AG10803 (cell line): ENCODE data around the gene SHISA5.
"Not testable (repeated sequence)": the region's sequence is repeated elsewhere in the genome, so short reads cannot be mapped to it uniquely, and the experiment has no call there.

Experiments used
- DNase-seq: peaks from one replicate; pipeline ENCODE4 v3.0.0; 2010; ENCODE audit warnings: low read depth
- H3K4me3 ChIP-seq: 2 replicates; pipeline ENCODE4 v1.5.1; 2011; ENCODE audit warnings: mild to moderate bottlenecking, low read length, control low read depth
- TF ChIP-seq, protein P1 (sequence below): conservative IDR thresholded peaks from 2 replicates; pipeline ENCODE4 v1.5.1; 2011; ENCODE audit warnings: mild to moderate bottlenecking, low read length, control low read depth, inconsistent platforms

The SHISA5 gene

DNA sequence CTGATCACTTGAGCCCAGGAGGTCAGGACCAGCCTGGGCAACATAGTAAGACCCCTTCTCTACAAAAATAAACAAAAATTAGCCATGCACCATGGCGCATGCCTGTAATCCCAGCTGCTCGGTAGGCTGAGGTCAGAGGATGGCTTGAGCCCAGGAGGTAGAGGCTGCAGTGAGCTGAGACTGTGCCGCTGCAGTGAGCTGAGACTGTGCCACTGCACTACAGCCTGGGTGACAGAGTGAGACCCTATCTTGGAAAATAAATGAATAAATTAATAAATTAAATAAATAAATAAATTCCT lies 10.8 kb downstream of the SHISA5 start:
- no peak for DNase-seq
- TF ChIP-seq, protein P1, sequence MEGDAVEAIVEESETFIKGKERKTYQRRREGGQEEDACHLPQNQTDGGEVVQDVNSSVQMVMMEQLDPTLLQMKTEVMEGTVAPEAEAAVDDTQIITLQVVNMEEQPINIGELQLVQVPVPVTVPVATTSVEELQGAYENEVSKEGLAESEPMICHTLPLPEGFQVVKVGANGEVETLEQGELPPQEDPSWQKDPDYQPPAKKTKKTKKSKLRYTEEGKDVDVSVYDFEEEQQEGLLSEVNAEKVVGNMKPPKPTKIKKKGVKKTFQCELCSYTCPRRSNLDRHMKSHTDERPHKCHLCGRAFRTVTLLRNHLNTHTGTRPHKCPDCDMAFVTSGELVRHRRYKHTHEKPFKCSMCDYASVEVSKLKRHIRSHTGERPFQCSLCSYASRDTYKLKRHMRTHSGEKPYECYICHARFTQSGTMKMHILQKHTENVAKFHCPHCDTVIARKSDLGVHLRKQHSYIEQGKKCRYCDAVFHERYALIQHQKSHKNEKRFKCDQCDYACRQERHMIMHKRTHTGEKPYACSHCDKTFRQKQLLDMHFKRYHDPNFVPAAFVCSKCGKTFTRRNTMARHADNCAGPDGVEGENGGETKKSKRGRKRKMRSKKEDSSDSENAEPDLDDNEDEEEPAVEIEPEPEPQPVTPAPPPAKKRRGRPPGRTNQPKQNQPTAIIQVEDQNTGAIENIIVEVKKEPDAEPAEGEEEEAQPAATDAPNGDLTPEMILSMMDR: no peak
- H3K4me3 ChIP-seq: no peak overlapping the region

DNA sequence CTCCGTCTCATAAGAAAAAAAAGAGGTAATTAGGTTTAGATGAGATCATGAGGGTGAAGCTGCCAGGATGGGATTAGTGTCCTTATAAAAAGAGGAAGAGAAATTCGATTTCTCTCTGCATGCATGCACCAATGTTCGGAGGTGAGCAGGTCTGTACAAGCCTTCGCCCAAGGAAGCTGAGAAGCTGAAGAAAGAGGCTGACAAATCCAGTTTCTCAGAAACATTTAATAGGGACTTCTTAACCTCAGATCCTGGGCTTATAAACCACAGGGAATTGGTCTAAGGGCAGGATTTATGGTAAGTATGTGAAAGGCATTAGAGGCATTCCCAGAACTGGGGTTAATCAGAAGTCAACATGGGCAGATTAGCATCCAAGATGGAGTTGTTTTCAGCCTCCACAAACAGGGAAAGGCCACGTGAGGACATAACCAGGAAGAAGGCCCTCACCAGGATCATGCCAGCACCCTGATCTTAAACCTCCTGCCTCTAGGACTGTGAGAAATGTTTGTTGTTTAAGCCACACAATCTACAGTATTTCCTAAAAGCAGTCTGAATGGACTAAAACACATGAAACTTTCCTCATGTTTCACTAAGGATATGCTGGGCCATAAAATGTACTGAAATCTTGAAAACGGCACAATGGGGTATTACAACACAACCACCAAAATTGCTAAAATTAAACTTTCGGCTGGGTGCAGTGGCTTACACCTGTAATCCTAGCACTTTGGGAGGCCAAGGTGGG lies 11.3 kb downstream of the SHISA5 start:
- peak; percentile 70 for DNase-seq
- TF ChIP-seq, protein P1: no peak
- H3K4me3 ChIP-seq: no peak overlapping the region

DNA sequence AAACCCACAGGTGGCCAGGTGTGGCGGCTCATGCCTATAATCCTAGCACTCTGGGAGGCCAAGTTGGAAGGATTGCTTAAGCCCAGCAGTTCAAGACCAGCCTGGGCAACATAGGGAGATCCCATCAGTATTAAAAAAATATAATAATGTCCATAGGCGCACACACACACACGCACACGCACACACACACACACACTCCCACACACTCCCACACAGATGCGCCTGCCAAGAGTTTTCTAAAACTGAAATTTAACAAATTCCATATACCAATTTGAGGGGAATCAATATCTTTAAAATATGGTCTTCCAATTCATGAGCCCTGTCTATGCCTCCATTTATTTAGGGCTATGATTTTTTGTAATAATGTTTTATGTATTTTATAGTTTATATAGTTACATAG lies 17.0 kb downstream of the SHISA5 start:
- no peak for DNase-seq
- TF ChIP-seq, protein P1: no peak
- H3K4me3 ChIP-seq: no peak overlapping the region

DNA sequence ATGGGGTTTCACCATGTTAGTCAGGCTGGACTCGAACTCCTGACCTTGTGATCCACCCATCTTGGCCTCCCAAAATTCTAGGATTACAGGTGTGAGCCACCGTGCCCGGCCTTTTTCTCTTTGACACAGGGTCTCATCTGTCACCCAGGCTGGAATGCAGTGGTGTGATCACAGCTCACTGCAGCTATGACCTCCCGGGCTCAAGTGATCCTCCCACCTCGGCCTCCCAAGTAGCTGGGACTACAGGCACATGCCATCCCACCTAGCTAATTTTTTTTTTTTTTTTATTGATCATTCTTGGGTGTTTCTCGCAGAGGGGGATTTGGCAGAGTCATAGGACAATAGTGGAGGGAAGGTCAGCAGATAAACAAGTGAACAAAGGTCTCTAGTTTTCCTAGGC lies 21.2 kb downstream of the SHISA5 start:
- not testable (repeated sequence) for H3K4me3 ChIP-seq, DNase-seq

DNA sequence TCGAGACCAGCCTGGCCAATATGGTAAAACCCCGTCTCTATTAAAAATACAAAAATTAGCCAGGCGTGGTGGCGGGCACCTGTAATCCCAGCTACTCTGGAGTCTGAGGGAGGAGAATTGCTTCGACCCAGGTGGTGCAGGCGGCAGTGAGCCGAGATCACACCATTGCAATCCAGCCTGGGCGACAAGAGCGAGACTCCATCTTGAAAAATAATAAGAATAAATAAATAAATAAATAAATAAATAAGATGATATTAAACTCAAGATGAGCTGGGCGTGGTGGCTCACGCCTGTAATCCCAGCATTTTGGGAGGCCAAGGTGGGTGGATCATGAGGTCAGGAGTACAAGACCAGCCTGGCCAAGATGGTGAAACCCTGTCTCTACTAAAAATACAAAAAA lies 23.1 kb downstream of the SHISA5 start:
- H3K4me3 ChIP-seq, DNase-seq: not testable (repeated sequence)

DNA sequence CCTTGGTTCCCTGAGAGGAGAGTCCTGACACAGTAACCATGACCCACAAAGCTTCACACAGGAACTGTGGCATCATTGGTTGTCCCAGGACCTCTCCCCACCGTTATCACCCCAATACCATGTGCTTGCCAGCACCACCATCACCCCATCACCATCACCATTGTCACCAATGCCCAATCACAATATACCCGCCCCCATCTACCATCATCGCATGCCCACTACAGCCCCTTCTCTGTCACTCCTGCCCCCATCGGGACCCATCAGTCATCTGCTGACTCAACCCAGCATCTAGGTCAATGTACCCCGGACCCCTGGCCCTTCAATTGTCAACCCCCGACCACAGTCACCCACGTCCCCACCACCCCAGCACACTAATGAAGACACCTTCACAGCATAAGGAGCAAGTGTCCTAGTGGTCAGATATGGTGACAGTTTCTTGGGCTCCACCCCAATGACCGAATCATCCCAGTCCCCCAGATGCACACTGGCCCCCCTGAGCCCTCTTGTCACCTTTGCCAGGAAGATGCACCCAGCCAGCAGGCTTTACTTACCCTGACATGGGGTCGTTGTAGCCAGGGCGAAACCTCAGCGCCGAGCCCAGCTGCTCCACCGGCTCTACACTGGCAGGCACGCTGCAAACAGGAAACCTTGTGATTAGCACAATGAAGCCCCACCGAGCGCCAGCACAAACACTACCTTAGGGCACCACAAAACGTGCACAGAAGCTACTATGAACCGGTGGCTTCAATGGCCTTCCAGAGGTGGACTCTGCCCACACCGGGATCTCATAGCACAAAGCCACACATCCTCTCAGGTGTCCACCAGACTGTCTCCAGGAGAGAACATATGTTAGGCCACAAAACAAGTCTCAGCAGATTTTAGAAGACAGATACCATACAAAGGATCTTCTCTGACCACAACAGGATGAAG lies 25.1 kb downstream of the SHISA5 start:
- TF ChIP-seq, protein P1: no peak
- no peak for DNase-seq
- no peak overlapping the region for H3K4me3 ChIP-seq

DNA sequence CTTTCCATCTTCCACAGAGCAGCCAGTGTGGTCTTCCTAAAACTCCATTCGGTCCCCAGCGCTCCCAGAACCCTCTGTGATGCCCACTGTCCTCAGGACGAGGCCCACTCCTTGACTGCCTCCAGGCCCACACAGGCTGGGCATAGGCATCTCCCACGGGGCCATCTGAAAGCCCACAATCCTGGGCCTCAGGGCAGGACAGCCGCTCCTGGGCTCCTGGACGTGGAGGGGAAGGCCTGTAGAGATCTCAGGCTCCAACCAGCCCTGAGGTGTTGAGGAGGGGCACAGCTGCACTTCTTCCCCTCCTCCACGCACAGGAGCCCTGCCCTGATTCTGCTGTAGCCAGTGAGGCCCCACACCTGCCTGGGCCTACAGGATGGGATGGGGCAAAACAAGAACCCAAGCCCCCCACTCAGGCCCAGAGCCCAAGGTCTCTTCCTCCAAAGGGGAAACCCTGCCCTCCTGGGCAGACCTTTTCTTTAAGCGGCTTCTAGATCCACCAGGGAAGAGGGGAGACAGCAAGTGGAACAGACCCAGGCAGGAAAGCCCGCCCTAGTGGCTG lies 25.9 kb downstream of the SHISA5 start:
- TF ChIP-seq, protein P1: no peak
- H3K4me3 ChIP-seq: no peak overlapping the region
- no peak for DNase-seq
